Measurements from ENCODE around the gene SEBOX. TPM values are rescaled to one million over a fixed set of nuclear protein-coding genes. Genes with fewer than 3 reads are reported as not detected.

Gene SEBOX
- total and polyA plus RNA-seq, 2 experiments from 2014 or later = not detected

DNA sequence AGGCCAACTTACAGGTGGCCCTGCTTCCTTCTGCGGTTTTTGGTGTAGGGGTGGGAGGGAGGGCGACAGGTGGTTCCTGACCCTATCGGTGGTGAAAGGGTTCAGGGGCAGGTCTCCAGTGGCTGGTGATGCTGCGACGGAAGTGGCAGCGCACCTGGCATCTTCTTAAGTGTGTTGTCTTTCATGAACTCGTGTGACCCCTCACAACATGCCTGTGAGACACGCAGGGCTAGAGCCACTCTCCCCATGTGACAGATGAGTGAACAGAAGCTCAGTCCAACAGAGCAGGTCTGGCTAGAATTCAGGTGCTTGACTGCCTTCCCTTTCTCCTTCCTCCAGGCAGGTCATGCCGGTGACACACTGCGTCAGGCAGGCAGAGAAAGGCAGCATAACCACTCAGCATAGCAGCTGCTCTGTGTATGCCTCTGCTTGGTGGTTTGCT is 21.5 kb downstream of the SEBOX start:
- Histone ChIP-seq H3K36me3 (ENCODE audit: insufficient read depth) (peaks cover 15% of the 10 kb centered on the region), H3K9me2 (ENCODE audit: insufficient read depth) (no peaks in the 10 kb centered on the region), H3F3A (replicated peaks; ENCODE audit: low read depth) (no peaks in the 10 kb centered on the region), H4K20me1 (replicated peaks; ENCODE audit: insufficient read depth) (peaks cover 8% of the 10 kb centered on the region; the same call in 1 of the 2 replicates), H3K27me3 (ENCODE audit: insufficient read depth) (no peaks in the 10 kb centered on the region), H3K4me2 (no peak overlapping the region), H3K79me2 (replicated peaks; ENCODE audit: insufficient read depth) (peaks cover under 1% of the 10 kb centered on the region; the same call in 1 of the 2 replicates), H3K4me1 (ENCODE audit: insufficient read depth) (no peaks in the 10 kb centered on the region; the same call in 1 of the 2 replicates), H3K27ac (ENCODE audit: low read depth) (no peak overlapping the region), H3K4me3 (no peak overlapping the region), H2AFZ (no peak overlapping the region)
- ATAC-seq = no peak
- Mint-ChIP-seq H3K27me3 (ENCODE audit: insufficient read depth, low read depth, poor library complexity) (peaks cover 4% of the 10 kb centered on the region), H3K27ac (no peak overlapping the region), H3K4me1 (peaks cover 16% of the 10 kb centered on the region), H3K36me3 (ENCODE audit: low read depth) (peaks cover 43% of the 10 kb centered on the region), H3K9me3 (no peaks in the 10 kb centered on the region), H3K4me3 (no peak overlapping the region)
- TF ChIP-seq NANOG (IDR thresholded peaks at IDR 0.05; ENCODE audit: borderline replicate concordance) (no peak), ZNF114 (CRISPR knock-in tag; IDR thresholded peaks at IDR 0.05) (no peak), ZNF331 (CRISPR knock-in tag; IDR thresholded peaks at IDR 0.05; ENCODE audit: low read depth) (no peak)
- TF ChIP-seq, protein P1, sequence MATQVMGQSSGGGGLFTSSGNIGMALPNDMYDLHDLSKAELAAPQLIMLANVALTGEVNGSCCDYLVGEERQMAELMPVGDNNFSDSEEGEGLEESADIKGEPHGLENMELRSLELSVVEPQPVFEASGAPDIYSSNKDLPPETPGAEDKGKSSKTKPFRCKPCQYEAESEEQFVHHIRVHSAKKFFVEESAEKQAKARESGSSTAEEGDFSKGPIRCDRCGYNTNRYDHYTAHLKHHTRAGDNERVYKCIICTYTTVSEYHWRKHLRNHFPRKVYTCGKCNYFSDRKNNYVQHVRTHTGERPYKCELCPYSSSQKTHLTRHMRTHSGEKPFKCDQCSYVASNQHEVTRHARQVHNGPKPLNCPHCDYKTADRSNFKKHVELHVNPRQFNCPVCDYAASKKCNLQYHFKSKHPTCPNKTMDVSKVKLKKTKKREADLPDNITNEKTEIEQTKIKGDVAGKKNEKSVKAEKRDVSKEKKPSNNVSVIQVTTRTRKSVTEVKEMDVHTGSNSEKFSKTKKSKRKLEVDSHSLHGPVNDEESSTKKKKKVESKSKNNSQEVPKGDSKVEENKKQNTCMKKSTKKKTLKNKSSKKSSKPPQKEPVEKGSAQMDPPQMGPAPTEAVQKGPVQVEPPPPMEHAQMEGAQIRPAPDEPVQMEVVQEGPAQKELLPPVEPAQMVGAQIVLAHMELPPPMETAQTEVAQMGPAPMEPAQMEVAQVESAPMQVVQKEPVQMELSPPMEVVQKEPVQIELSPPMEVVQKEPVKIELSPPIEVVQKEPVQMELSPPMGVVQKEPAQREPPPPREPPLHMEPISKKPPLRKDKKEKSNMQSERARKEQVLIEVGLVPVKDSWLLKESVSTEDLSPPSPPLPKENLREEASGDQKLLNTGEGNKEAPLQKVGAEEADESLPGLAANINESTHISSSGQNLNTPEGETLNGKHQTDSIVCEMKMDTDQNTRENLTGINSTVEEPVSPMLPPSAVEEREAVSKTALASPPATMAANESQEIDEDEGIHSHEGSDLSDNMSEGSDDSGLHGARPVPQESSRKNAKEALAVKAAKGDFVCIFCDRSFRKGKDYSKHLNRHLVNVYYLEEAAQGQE (IDR thresholded peaks at IDR 0.05; ENCODE audit: unreplicated experiment) = no peak
- no peak for DNase-seq (ENCODE audit: low spot score)

DNA sequence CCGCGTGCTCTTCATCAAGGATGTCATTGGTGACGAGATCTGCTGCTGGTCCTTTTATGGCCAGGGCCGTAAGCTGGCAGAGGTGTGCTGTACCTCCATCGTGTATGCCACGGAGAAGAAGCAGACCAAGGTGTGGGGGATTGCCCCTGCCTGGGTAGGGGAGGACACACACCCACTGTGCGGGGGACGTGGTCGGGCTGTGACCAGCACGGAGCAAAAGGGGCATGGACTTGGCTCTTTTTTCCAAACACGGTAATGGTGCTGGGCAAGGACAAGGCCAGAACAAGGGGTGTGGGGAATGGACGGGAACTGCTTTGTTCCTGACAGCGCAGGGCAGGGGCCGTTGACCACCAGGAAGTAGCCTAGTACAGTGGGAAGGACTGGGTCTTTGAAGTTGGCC is 22.7 kb downstream of the SEBOX start:
- TF ChIP-seq EZH2phosphoT487 (IDR thresholded peaks at IDR 0.05; ENCODE audit: unreplicated experiment) = no peak
- H3K36me3 Mint-ChIP-seq (ENCODE audit: low read depth) = peaks cover 34% of the 10 kb centered on the region
- ATAC-seq (no peak), DNase-seq (ENCODE audit: low spot score) (no peak)
- Histone ChIP-seq H3K9me2 (ENCODE audit: insufficient read depth) (no peaks in the 10 kb centered on the region), H2AFZ (no peak overlapping the region), H3F3A (replicated peaks; ENCODE audit: low read depth) (no peaks in the 10 kb centered on the region), H4K20me1 (replicated peaks; ENCODE audit: insufficient read depth) (peaks cover 8% of the 10 kb centered on the region; the same call in 1 of the 2 replicates), H3K36me3 (ENCODE audit: insufficient read depth) (peaks cover 10% of the 10 kb centered on the region), H3K27me3 (ENCODE audit: insufficient read depth) (no peaks in the 10 kb centered on the region), H3K27ac (ENCODE audit: low read depth) (no peak overlapping the region), H3K4me1 (ENCODE audit: insufficient read depth) (no peaks in the 10 kb centered on the region; the same call in 1 of the 2 replicates), H3K4me3 (no peak overlapping the region), H3K79me2 (replicated peaks; ENCODE audit: insufficient read depth) (peaks cover 12% of the 10 kb centered on the region), H3K4me2 (no peak overlapping the region)
- H3K9me3 Mint-ChIP-seq = no peaks in the 10 kb centered on the region
- peaks cover 4% of the 10 kb centered on the region for H3K27me3 Mint-ChIP-seq (ENCODE audit: insufficient read depth, low read depth, poor library complexity)
- no peak overlapping the region for H3K4me3 Mint-ChIP-seq
- H3K27ac Mint-ChIP-seq = no peak overlapping the region
- H3K4me1 Mint-ChIP-seq = peaks cover 16% of the 10 kb centered on the region

DNA sequence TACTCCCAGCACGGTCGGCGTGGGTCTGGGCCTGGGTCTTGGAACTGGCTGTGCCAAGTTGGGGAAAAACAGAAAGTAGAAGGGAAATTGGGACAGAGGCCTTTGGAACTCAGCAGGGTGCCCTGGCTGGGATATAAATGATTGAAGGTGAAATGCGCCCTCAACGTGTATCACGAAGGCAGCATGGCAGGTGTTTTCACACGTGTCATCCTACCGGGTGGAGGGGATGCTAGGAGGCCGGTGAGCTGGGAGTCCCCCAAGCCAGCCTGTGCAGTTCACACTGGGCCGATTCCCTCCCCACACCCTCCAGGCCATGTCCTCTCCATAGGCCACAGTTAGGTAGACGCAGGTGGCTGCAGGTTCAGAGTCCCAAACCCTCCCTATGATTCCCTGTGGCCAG is 23.5 kb downstream of the SEBOX start:
- Mint-ChIP-seq H3K27ac (no peak overlapping the region), H3K4me3 (no peak overlapping the region), H3K4me1 (peaks cover 18% of the 10 kb centered on the region), H3K9me3 (no peaks in the 10 kb centered on the region), H3K27me3 (ENCODE audit: insufficient read depth, low read depth, poor library complexity) (peaks cover 5% of the 10 kb centered on the region), H3K36me3 (ENCODE audit: low read depth) (peaks cover 26% of the 10 kb centered on the region)
- no peak for DNase-seq (ENCODE audit: low spot score)
- H2AFZ ChIP-seq = no peak overlapping the region
- H4K20me1 ChIP-seq (replicated peaks; ENCODE audit: insufficient read depth) = peaks cover 8% of the 10 kb centered on the region; the same call in 1 of the 2 replicates
- no peaks in the 10 kb centered on the region for H3K9me2 ChIP-seq (ENCODE audit: insufficient read depth)
- H3K27ac ChIP-seq (ENCODE audit: low read depth) = no peak overlapping the region
- peaks cover 19% of the 10 kb centered on the region for H3K79me2 ChIP-seq (replicated peaks; ENCODE audit: insufficient read depth)
- ATAC-seq = no peak
- no peak overlapping the region for H3K4me2 ChIP-seq
- H3F3A ChIP-seq (replicated peaks; ENCODE audit: low read depth) = no peaks in the 10 kb centered on the region
- no peak overlapping the region for H3K4me3 ChIP-seq
- no peaks in the 10 kb centered on the region for H3K27me3 ChIP-seq (ENCODE audit: insufficient read depth)
- H3K4me1 ChIP-seq (ENCODE audit: insufficient read depth) = peaks cover 5% of the 10 kb centered on the region
- peaks cover 8% of the 10 kb centered on the region for H3K36me3 ChIP-seq (ENCODE audit: insufficient read depth)
- TF ChIP-seq STAT1 (IDR thresholded peaks at IDR 0.05; ENCODE audit: unreplicated experiment) (no peak), EZH2 (IDR thresholded peaks at IDR 0.05; ENCODE audit: low read depth, unreplicated experiment) (no peak)
- TF ChIP-seq, protein P2, sequence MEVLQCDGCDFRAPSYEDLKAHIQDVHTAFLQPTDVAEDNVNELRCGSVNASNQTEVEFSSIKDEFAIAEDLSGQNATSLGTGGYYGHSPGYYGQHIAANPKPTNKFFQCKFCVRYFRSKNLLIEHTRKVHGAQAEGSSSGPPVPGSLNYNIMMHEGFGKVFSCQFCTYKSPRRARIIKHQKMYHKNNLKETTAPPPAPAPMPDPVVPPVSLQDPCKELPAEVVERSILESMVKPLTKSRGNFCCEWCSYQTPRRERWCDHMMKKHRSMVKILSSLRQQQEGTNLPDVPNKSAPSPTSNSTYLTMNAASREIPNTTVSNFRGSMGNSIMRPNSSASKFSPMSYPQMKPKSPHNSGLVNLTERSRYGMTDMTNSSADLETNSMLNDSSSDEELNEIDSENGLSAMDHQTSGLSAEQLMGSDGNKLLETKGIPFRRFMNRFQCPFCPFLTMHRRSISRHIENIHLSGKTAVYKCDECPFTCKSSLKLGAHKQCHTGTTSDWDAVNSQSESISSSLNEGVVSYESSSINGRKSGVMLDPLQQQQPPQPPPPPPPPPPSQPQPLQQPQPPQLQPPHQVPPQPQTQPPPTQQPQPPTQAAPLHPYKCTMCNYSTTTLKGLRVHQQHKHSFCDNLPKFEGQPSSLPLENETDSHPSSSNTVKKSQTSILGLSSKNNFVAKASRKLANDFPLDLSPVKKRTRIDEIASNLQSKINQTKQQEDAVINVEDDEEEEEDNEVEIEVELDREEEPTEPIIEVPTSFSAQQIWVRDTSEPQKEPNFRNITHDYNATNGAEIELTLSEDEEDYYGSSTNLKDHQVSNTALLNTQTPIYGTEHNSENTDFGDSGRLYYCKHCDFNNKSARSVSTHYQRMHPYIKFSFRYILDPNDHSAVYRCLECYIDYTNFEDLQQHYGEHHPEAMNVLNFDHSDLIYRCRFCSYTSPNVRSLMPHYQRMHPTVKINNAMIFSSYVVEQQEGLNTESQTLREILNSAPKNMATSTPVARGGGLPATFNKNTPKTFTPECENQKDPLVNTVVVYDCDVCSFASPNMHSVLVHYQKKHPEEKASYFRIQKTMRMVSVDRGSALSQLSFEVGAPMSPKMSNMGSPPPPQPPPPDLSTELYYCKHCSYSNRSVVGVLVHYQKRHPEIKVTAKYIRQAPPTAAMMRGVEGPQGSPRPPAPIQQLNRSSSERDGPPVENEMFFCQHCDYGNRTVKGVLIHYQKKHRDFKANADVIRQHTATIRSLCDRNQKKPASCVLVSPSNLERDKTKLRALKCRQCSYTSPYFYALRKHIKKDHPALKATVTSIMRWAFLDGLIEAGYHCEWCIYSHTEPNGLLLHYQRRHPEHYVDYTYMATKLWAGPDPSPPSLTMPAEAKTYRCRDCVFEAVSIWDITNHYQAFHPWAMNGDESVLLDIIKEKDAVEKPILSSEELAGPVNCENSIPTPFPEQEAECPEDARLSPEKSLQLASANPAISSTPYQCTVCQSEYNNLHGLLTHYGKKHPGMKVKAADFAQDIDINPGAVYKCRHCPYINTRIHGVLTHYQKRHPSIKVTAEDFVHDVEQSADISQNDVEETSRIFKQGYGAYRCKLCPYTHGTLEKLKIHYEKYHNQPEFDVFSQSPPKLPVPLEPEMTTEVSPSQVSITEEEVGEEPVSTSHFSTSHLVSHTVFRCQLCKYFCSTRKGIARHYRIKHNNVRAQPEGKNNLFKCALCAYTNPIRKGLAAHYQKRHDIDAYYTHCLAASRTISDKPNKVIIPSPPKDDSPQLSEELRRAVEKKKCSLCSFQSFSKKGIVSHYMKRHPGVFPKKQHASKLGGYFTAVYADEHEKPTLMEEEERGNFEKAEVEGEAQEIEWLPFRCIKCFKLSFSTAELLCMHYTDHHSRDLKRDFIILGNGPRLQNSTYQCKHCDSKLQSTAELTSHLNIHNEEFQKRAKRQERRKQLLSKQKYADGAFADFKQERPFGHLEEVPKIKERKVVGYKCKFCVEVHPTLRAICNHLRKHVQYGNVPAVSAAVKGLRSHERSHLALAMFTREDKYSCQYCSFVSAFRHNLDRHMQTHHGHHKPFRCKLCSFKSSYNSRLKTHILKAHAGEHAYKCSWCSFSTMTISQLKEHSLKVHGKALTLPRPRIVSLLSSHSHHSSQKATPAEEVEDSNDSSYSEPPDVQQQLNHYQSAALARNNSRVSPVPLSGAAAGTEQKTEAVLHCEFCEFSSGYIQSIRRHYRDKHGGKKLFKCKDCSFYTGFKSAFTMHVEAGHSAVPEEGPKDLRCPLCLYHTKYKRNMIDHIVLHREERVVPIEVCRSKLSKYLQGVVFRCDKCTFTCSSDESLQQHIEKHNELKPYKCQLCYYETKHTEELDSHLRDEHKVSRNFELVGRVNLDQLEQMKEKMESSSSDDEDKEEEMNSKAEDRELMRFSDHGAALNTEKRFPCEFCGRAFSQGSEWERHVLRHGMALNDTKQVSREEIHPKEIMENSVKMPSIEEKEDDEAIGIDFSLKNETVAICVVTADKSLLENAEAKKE (CRISPR knock-in tag; IDR thresholded peaks at IDR 0.05) = no peak
